Epithelial cell of prostate (primary cell): ENCODE measurements around the gene ADAMTS15.
"Not testable (repeated sequence)": the region's sequence is repeated elsewhere in the genome, so short reads cannot be mapped to it uniquely, and the experiment has no call there.

Experiments
- DNase-seq: peaks from one replicate; pipeline ENCODE4 v3.0.0-alpha.2; 2011; ENCODE audit warnings: low read depth, low spot score
- H3K27ac ChIP-seq: fragments of 450-650 bp; 2 replicates; pipeline ENCODE4 v1.5.1; 2017; ENCODE audit warnings: mild to moderate bottlenecking

Gene ADAMTS15

GRCh38 chr11:130433357-130433756 lies 15.1 kb upstream of the ADAMTS15 start:
- no peak for DNase-seq
- H3K27ac ChIP-seq: no peak overlapping the region

- no peak for DNase-seq
- peak overlapping the region; percentile 39 for H3K27ac ChIP-seq
These were observed 13.8 kb upstream of the ADAMTS15 start for GRCh38 chr11:130434521-130435223.

GRCh38 chr11:130435671-130436070 lies 12.8 kb upstream of the ADAMTS15 start:
- peak overlapping the region; percentile 39 for H3K27ac ChIP-seq
- no peak for DNase-seq

- peak overlapping the region; percentile 39 for H3K27ac ChIP-seq
- no peak for DNase-seq
These were observed 12.3 kb upstream of the ADAMTS15 start for GRCh38 chr11:130436171-130436570.

- DNase-seq: peak; percentile 49
- peak overlapping the region; percentile 17 for H3K27ac ChIP-seq
These were observed 10.6 kb upstream of the ADAMTS15 start for GRCh38 chr11:130437848-130438247.

GRCh38 chr11:130438401-130439159 lies 9.9 kb upstream of the ADAMTS15 start:
- peak overlapping the region; percentile 17 for H3K27ac ChIP-seq
- not testable (repeated sequence) for DNase-seq

- no peak for DNase-seq
- H3K27ac ChIP-seq: no peak overlapping the region
These were observed 9.3 kb upstream of the ADAMTS15 start for GRCh38 chr11:130439160-130439519.

- no peak overlapping the region for H3K27ac ChIP-seq
- DNase-seq: no peak
These were observed 8.6 kb upstream of the ADAMTS15 start for GRCh38 chr11:130439876-130440275.

GRCh38 chr11:130441719-130442118 lies 6.7 kb upstream of the ADAMTS15 start:
- DNase-seq: no peak
- H3K27ac ChIP-seq: no peak overlapping the region

GRCh38 chr11:130442737-130443136 lies 5.7 kb upstream of the ADAMTS15 start:
- no peak overlapping the region for H3K27ac ChIP-seq
- DNase-seq: no peak

- no peak for DNase-seq
- H3K27ac ChIP-seq: no peak overlapping the region
These were observed 2.7 kb upstream of the ADAMTS15 start for GRCh38 chr11:130445788-130446187.

- H3K27ac ChIP-seq: no peak overlapping the region
These were observed 418 bp upstream of the ADAMTS15 start for GRCh38 chr11:130448039-130448415.

GRCh38 chr11:130449310-130449990 lies 1.0 kb downstream of the ADAMTS15 start:
- DNase-seq: no peak
- H3K27ac ChIP-seq: no peak overlapping the region

More at GRCh38 chr11:130448039-130448415, 418 bp upstream of the ADAMTS15 start:
- DNase-seq: no peak

- no peak overlapping the region for H3K27ac ChIP-seq
- no peak for DNase-seq
These were observed 1.7 kb downstream of the ADAMTS15 start for GRCh38 chr11:130449996-130450769.

GRCh38 chr11:130451231-130452019 lies 3.0 kb downstream of the ADAMTS15 start:
- no peak for DNase-seq
- H3K27ac ChIP-seq: no peak overlapping the region

GRCh38 chr11:130452176-130452575 lies 3.7 kb downstream of the ADAMTS15 start:
- no peak for DNase-seq

GRCh38 chr11:130452940-130453339 lies 4.5 kb downstream of the ADAMTS15 start:
- H3K27ac ChIP-seq: no peak overlapping the region
- DNase-seq: no peak

More at GRCh38 chr11:130452176-130452575, 3.7 kb downstream of the ADAMTS15 start:
- no peak overlapping the region for H3K27ac ChIP-seq

GRCh38 chr11:130454491-130455252 lies 6.2 kb downstream of the ADAMTS15 start:
- DNase-seq: no peak
- H3K27ac ChIP-seq: no peak overlapping the region
